CD4-positive, alpha-beta T cell treated with Interleukin-21 for 1 hour (primary cell): Measurements from ENCODE around the gene ROBO3.

Source experiments
- DNase-seq: peaks from one replicate; pipeline ENCODE4 v3.0.0-alpha.2; 2020

Gene ROBO3

DNA sequence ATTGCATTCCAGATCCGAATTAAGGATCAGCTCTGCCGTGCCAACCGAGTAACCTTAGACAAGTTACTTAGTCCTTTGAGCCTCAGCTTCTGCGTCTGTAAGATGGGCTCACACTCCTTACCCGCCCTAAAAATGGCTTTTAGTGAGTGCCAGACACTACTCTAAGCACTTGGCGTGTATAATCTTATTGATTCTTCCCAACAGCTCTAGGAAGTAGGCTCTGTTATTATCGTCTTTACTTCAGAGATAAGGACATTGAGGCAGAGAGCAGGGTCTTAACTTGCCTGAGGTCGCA lies 21.7 kb upstream of the ROBO3 start:
- DNase-seq: no peak

DNA sequence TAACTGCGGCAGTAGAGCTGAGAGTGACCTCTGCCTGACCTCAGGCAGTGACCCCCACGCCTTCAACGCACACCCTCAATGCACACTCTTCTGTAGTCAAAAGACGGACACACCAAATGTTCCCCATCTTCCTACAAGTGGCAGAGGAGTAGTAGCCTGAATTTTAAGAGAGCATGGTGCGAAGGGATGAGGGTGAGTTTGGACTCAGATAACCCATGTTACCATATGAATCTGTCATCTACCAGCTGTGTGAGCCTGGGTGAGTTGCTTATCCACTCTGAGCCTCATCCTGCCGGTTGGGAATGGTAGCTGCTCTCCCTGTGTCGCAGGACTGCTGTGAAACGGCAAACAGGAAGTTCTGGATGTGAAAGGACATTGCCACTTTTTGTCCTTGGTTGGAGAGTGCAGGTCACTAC lies 20.6 kb upstream of the ROBO3 start:
- no peak for DNase-seq

DNA sequence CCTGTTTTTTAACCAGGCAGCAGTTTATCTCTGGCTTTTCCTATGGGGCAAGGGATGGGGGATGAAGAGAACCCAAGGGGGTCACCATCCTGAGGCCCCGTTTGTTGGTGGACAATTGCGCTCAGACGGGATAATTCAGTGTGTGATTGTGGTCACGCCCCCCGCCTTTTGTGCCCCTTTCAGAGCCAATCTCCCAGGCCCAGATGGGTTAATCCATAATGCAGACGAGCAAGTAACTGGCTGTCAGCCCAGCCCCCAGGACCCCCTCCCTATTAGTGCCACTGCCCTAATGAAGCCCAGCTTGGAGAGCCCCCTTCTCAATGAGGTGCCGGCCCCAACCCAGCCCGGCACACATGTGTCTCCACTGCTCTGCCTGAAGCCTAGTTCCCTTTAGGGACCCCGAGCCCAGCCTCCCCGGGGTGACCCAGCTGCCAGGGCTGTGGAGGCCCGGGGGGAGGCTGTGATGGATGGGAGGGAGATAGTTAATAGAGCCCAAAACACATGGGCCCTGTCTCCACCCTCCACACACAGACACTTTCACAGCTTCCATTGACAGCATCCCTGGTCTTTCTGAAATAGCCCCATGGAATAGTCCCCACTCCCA lies 19.1 kb upstream of the ROBO3 start:
- no peak for DNase-seq

DNA sequence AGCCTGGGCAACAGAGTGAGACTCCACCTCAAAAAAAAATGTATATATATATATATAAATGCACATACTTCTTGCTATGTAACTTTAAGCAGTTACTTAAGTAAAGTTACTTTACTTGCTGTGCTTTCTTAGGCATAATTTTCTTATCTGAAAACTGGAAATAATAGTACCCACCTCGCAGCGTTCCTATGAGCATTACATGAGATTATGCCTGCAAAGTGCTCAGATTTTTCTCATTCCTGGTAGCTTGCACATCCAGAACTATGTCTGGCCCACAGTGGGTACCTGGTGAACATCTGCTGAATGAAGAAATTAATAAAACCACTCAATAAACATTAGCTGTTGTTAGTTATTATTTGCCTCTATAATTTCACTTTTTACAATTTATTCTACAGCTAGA lies 6.1 kb upstream of the ROBO3 start:
- DNase-seq: no peak

DNA sequence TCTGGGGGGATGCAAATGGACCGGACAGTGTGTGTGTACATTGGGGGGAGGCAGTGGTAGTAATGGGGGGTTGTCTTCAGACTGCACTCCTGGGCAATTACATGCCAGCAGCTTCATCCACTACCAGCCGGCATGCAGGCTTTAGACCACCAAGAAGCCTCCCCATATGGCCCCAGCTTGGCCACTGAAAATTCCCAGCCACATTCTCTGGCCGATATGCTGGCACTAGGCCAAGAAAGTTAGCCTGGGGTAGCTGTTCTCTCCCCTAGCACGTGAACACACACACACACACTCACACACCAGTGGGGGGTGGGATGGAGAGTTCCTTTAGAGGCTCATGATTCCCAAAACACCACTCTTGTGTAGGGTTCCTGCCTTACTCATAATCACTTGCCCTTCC lies 3.6 kb upstream of the ROBO3 start:
- DNase-seq: no peak

DNA sequence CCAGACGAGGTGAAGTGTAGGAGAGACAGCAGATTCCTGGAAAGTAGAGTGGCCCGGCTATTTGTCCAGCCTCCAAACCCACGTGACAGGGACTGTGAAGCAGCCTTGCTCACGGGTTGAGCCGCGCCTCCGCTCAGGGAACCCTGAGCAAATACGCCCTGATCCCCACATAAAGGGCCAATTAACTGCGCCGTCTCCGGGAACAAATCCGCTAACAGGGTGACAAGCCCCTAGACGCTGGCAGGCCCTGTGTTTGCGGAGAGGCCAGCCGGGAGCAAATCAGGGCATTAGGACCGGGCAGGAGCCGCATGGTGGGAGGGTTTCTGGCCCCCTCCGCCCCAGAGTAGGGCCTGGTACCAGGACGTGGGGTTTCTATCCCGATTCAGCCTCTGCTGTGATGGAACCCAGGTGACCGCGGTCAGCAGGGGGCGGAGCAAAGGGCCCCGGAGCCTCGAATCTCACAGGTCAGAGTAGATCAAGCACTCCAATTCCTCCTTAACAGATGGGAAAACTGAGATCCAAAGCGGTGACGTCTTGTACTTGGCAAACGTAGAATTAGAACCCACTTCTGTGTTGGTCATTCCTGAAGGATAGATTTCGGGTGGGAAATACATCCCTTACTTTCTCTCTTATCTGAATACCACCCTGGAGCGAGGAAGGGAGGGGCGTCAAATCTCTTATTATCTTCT lies 2.0 kb upstream of the ROBO3 start:
- no peak for DNase-seq

GRCh38 chr11:124863826-124864165 lies 1.4 kb upstream of the ROBO3 start:
- no peak for DNase-seq

GRCh38 chr11:124864176-124864891 lies 898 bp upstream of the ROBO3 start:
- no peak for DNase-seq

GRCh38 chr11:124864892-124865180 lies 396 bp upstream of the ROBO3 start:
- no peak for DNase-seq

DNA sequence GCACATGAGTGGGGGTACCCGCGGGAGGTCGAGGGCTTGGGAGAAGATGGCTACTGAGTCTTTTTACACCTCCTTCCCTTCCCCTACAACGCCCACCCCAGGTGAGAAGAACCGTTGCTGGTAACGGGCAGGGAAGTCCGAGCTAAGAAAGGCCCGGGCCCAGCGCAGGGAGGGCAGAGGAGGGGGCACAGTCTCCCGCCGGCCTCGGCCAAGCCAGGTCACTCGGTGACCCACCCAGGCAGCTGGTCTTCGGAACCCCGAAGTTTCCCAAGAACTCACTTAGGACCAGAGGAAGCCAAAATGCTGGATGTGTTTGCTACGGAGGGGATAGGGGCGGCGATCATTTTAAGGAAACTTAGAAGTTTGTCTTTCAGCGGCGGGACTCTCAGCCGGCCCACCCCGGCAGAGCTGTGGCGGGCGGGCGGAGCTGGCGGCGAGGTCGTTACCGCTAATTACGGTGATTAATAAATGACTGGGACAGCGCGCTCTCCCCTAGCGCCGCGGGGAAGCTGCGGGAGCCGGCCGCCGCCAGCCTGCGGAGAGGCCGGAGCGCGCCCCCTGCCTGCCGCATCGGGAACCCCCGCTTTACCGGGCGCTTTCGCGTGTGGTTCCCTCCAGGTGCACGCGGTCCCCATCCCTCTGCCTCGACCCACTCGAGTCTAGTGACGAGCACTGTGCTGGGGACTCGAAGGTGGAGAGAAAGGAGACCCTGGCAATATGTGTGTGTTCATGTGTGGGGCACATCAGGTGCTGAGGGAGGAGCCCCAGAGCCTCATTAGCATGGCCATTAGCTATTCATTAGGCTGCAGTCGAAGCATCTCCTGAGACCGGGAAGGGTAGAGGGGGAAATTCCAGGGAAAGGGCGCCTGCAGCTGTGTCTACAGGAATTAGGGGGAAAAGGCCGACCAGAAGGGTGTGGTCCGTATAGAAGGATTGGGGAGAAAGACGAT lies 945 bp downstream of the ROBO3 start:
- DNase-seq: peak; percentile 46

DNA sequence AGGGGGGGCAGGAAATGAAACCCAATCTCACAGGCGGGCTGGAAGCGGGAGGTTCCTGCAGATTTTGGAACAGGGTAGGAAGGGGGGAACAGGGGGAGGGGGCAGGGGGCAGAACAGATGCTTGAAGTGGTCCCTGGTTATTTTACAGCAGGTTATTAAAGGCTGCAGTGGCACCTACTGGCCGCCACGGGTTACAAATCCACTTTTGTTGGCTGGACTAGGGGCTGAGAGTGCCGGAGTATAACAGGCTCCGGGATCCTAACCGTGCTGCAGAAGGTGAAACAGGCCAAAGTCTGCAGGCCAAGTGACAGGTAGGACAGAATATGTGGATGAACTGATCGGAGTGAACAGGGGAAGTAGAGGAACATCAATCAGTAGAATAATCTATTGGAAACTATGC lies 2.5 kb downstream of the ROBO3 start:
- DNase-seq: peak; percentile 19

GRCh38 chr11:124868331-124869274 lies 3.4 kb downstream of the ROBO3 start:
- no peak for DNase-seq

DNA sequence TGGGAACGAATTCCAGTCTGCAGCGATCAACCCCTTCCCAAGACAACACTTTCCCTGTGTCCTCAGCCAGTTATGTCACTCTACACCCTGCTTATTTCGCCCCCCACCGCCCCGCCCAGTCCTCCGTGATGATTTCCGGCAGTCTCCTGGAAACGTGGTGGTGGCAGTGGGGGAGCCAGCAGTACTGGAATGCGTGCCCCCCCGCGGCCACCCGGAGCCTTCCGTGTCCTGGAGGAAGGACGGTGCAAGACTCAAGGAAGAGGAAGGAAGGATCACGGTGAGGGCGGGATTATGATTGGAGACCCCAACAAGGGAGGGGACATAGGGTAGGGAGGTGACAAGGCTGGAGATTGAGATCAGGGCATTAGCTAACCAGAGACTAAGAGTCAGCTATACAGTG lies 4.1 kb downstream of the ROBO3 start:
- DNase-seq: no peak

GRCh38 chr11:124869856-124870387 lies 4.7 kb downstream of the ROBO3 start:
- DNase-seq: no peak

DNA sequence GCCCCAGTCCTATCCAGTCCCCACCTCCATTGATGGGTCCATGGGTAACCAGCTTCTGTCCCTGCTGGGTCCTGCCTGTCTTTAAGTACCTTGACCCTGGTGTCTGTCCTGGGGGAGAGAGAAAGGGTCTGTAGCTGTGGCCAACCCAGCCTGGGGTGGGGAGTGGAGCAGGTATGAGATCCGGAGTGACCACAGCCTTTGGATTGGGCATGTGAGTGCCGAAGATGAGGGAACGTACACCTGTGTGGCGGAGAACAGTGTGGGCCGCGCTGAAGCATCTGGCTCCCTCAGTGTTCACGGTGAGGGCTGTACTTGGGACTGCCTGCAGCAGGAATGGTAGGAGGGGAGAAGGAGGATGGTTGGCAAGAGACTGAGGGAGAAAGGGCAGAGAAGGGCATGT lies 5.2 kb downstream of the ROBO3 start:
- no peak for DNase-seq

DNA sequence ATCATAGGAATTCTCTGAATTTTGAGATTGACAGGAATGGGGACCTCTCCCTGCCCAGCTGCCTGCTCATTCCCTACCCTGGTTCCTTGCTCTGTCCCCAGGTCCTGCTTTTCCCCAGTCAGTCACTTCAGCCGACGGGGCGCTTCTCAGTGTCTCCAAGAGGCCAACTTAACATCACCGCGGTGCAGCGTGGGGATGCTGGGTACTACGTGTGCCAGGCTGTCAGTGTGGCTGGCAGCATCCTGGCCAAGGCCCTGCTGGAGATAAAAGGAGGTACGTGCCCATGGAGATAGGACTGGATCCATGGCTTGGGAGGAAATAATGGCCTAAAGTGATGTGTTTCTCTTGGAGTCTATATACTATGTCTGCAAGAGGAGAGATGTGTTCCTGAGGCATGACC lies 7.0 kb downstream of the ROBO3 start:
- DNase-seq: no peak

DNA sequence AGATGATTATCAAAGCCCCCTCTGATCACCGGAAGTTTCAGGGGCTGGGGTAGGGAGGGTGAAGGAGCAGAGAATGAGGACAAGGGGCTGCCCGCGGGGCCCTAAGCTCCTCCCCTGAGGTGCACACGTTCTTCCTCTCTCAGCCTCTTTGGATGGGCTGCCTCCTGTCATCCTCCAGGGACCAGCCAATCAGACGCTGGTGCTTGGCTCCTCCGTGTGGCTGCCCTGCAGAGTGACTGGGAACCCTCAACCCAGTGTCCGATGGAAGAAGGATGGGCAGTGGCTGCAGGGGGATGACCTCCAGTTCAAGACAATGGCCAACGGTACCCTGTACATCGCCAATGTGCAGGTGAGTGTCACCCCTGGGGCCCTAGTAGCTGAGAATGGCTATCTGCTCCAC lies 7.5 kb downstream of the ROBO3 start:
- no peak for DNase-seq

DNA sequence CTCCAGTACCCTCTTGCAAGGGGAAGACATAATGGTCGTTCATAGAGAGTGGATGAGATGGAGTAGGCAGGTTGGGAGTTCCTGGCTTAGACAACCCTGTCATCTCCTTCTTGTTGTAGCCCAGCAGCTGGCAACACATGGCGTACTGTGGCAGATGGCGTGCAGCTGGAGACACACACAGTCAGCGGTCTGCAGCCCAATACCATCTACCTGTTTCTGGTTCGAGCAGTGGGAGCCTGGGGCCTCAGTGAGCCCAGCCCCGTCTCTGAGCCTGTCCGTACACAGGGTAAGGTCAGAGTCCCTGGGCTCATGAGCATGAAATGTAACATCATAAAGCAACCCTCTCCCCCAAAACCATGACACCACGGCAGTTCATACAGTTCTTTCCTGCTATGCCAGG lies 8.7 kb downstream of the ROBO3 start:
- DNase-seq: no peak

DNA sequence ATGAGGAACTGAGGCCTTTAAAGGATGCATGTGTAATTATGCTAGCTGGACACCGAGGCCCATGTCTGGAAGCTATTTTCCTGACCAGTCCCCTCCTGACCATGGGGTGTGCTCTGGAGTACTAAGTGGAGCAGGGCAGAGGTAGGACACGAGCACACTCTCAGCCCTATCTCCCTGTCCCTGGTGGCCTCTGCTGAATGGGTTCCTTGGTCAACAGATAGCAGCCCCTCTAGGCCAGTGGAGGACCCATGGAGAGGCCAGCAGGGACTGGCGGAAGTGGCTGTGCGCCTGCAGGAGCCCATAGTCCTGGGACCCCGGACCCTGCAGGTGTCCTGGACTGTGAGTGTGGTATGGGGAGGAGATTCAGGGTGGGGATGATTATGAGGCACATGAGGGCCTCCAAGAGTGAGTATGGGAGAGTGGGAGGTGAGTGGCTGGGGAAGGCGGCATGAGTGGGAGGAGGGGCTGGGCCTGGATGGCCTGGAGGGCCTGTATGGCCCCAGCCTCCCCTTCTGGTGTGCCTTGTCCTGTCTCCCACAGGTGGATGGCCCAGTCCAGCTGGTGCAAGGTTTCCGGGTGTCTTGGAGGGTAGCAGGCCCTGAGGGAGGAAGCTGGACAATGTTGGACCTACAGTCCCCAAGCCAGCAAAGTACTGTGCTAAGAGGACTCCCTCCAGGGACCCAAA lies 9.5 kb downstream of the ROBO3 start:
- no peak for DNase-seq

- no peak for DNase-seq
Measured at GRCh38 chr11:124875401-124875800, 10.2 kb downstream of the ROBO3 start.

DNA sequence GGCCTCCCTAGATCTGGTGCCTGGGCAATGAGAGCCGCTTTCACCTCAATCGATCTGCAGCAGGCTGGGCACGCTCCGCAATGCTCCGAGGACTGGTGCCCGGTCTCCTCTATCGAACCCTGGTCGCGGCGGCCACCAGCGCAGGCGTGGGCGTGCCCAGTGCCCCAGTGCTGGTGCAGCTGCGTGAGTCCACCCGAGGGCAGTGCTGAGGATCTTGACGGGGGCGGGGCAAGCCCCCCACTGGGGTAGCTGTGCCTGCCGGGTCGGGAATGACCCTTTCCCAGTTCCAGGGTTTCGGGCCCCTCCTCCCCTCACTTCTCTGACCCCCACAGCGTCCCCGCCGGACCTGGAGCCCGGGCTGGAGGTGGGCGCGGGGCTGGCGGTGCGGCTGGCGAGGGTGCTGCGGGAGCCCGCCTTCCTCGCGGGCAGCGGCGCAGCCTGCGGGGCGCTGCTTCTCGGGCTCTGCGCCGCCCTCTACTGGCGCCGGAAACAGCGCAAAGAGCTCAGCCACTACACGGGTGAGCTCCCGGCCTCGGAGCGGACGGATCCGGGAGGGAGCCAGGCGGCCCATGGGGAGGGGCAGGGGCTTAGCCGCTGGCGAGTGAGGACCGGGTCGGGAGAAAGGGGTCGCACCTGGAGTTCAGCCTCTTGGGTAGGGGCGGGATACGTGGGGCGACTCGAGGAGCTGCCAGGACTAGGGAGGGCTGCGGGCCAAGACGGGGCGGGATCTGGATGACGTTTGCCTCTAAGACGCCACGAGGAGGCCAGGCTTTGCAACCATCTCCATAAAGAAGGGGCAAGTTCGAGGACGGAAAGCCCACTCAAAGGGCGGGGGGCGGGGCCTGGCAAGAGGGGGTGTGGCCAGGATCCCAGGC lies 10.9 kb downstream of the ROBO3 start:
- peak; percentile 81 for DNase-seq
